Measurements from ENCODE around the gene AFF3.

DNA sequence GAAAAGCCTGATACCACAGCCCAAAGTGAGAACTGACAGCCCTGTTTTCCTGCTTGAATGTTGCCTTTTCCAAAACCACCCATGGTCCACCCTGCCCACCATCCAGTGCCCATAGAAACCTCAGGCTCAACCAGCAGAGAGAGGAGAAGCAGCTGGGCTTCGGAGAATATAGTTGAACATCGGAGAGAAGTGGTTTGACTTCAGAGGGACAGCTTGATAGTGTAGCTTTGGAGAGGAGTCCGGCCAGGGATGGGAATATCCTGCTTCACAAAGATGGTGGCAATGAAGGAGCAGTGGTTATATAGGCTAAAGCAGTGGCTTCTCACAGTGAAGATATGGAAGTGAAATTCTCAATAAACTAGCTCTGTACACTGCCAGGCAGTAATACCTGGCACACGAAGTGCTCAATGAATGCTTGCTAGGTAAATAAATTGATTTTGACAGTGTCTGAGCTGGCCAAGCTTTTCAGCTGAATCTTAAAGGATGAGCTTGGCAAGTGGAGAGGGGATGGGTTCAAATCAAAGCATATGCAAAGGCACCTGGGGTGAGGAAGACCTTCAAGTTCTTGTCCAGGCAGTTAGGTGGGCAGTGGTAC lies 21.2 kb downstream of the AFF3 start:
- TF ChIP-seq CTCF (conservative IDR thresholded peaks at IDR 0.05; ENCODE audit: low read depth, low read length): no peak
- no peak for TF ChIP-seq EZH2 (IDR thresholded peaks at IDR 0.05; ENCODE audit: borderline replicate concordance, low read depth, low read length, poor library complexity, severe bottlenecking)

Data from A673 (cell line).